Sigmoid colon (tissue), 7 donors: ENCODE data around the gene TEX55. TPM values are rescaled to one million over a fixed set of nuclear protein-coding genes. Genes with fewer than 3 reads are reported as not detected.
"Not testable (repeated sequence)": the region's sequence is repeated elsewhere in the genome, so short reads cannot be mapped to it uniquely, and the experiment has no call there.

ENCODE experiments used
- DNase-seq: peaks from one replicate; pipeline ENCODE4 v3.0.0-alpha.2; 2019
- H3K27ac ChIP-seq, 4 donors: fragments of 200-600 bp; sonication (generic); one replicate each; pipeline ENCODE4 v1.5.1; 2016 to 2019; ENCODE audit warnings: mild to moderate bottlenecking in 1 of 4
- H3K27me3 ChIP-seq, 3 donors: fragments of 200-600 bp; sonication (generic); one replicate each; pipeline ENCODE4 v1.5.1; 2019; ENCODE audit warnings: mild to moderate bottlenecking in 1 of 3
- H3K36me3 ChIP-seq, 4 donors: fragments of 200-600 bp; sonication (generic); one replicate each; pipeline ENCODE4 v1.5.1; 2016 to 2019
- H3K4me1 ChIP-seq, 4 donors: fragments of 200-600 bp; sonication (generic); one replicate each; pipeline ENCODE4 v1.5.1; 2017 to 2019
- H3K4me3 ChIP-seq, 4 donors: fragments of 200-600 bp; sonication (generic); one replicate each; pipeline ENCODE4 v1.5.1; 2017 to 2019; ENCODE audit warnings: mild to moderate bottlenecking in 2 of 4, moderate library complexity in 1 of 4
- H3K9me3 ChIP-seq, 4 donors: fragments of 200-600 bp in 3 of 4; sonication (generic) in 3 of 4; one replicate each; pipeline versions ENCODE4 v1.5.1 to v1.6.1; 2013 to 2019
- CTCF ChIP-seq, 4 experiments: fragments of 450-650 bp in 3 of 4; fragments of 200-600 bp in 1 of 4; IDR thresholded peaks; one replicate each; pipeline ENCODE4 v1.5.1; 2016 to 2019; ENCODE audit warnings: antibody characterized with exemption in 4 of 4, mild to moderate bottlenecking in 3 of 4, moderate library complexity in 2 of 4
- EP300 ChIP-seq, 4 donors: sonication (generic); formaldehyde crosslinking; IDR thresholded peaks; one replicate each; pipeline ENCODE4 v1.6.1; 2017; ENCODE audit warnings: antibody characterized with exemption in 4 of 4
- POLR2A ChIP-seq, 2 donors: fragments of 450-650 bp; IDR thresholded peaks; one replicate each; pipeline ENCODE4 v1.6.1; 2016; ENCODE audit warnings: antibody characterized with exemption in 2 of 2, mild to moderate bottlenecking in 2 of 2, moderate library complexity in 2 of 2
- POLR2AphosphoS5 ChIP-seq, 4 donors: sonication (generic); formaldehyde crosslinking; IDR thresholded peaks; one replicate each; pipeline ENCODE4 v1.6.1; 2017; ENCODE audit warnings: antibody characterized with exemption in 4 of 4
- WGBS, 2 donors: extraction: QIAGEN DNeasy Blood & Tissue Kit; methylation state at CpG; one replicate each; pipeline ENCODE4 v1.1.7; 2013; 5-methylcytosine and 5-hydroxymethylcytosine counted together
- intact Hi-C: fragments of 100-400 bp; cut with DNase I; formaldehyde crosslinking; loops from one replicate; pipeline ENCODE4 v1.15.1; 2023
- polyA plus RNA-seq, 3 donors: library from polyadenylated mRNA; stranded (reverse); fragments of 200-250 nt; gene quantifications; one replicate each; pipeline ENCODE4 v1.2.3, GENCODE V29; 2013
- total RNA-seq, 4 donors: library from RNA; depleted of rRNA; stranded (reverse); fragments of >200 nt; gene quantifications; one replicate each; pipeline ENCODE4 v1.1.0, GENCODE V29; 2016
- donor health status: healthy with polysubstance abuse.
- donor health status: Bipolar disorder and iron deficiency.
- donor health status: healthy.

The TEX55 gene
- total and polyA plus RNA-seq, 7 donors = not detected

DNA sequence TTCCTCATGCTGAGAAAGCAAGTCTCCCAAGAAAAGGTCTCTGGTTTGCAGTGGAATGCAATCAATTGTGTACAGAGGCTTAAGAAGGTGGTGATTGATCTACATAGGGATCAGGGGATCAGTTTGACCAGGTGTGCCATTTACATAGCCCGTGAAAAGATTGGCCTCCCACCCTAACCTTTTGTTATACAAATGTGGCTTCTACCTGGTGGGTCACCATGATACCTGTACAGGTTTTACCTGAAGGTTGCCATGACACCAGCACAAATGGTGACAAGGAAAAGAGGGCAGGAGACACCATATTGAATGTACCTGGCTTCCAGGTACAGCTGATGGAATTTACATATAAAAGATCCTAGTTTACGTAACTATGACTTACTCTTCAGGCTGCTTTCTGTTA is 25.5 kb upstream of the TEX55 start:
- H3K4me1 ChIP-seq = no peaks in the 10 kb centered on the region
- H3K4me3 ChIP-seq = no peak overlapping the region
- 74 to 86% methylated on average over 2 of the region's 2 CpGs for whole genome bisulfite sequencing, 2 donors
- no peaks in the 10 kb centered on the region for H3K36me3 ChIP-seq
- no peak for DNase-seq
- H3K27ac ChIP-seq = no peak overlapping the region
- H3K9me3 ChIP-seq = no peaks in the 10 kb centered on the region
- intact Hi-C loops = no loop called here
- H3K27me3 ChIP-seq = no peaks in the 10 kb centered on the region
- TF ChIP-seq EP300 (IDR thresholded peaks at IDR 0.05) (no peak), CTCF (IDR thresholded peaks at IDR 0.05) (no peak), POLR2AphosphoS5 (IDR thresholded peaks at IDR 0.05) (no peak), POLR2A (IDR thresholded peaks at IDR 0.05) (no peak)

DNA sequence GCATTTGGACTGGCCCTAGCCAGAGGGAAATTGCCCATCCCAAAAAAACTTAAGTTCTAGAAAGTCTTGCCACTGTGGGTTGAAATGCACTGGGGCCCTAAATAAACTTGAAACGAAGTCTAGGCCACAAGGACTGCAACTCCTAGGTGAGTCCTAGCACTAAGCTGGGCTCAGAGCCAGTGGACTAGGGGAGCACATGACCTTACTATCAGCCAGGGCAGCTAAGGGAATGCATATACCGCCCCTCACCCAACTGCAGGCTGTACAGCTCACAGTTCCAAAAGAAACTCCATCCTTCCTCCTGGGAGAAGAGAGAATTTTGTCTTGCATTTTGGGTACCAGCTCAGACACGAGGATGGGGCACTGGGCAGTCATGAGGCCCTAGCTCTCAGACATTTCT is 23.6 kb upstream of the TEX55 start:
- intact Hi-C loops = no loop called here
- Histone ChIP-seq H3K27ac (no peak overlapping the region), H3K27me3 (no peaks in the 10 kb centered on the region), H3K36me3 (no peaks in the 10 kb centered on the region), H3K9me3 (no peaks in the 10 kb centered on the region), H3K4me1 (no peaks in the 10 kb centered on the region), H3K4me3 (no peak overlapping the region)
- no peak for DNase-seq
- TF ChIP-seq EP300 (IDR thresholded peaks at IDR 0.05) (no peak), POLR2A (IDR thresholded peaks at IDR 0.05) (no peak), CTCF (IDR thresholded peaks at IDR 0.05) (no peak), POLR2AphosphoS5 (IDR thresholded peaks at IDR 0.05) (no peak)
- 40 to 49% methylated on average over 3 of the region's 3 CpGs for WGBS, 2 donors

DNA sequence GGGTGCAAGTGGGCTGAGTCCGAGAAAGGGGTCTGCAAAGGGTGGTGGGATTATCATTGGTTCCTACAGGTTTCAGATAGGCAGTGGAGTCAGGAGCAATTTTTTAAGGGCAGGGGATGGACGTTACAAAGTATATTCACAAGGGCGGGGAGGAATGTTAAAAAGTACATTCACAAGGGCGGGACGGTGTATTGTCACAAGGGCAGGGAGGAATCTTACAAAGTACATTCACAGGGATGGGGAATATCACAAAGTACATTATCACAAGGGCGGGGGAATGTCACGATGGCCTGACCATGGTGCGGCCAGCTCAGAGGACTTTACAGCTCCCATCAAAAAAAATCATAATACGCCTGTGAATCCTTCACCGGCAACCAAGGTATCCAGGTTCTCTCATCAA is 20.6 kb upstream of the TEX55 start:
- WGBS, 2 donors = 69 to 83% methylated on average over 10 of the region's 10 CpGs
- TF ChIP-seq CTCF (IDR thresholded peaks at IDR 0.05) (no peak), EP300 (IDR thresholded peaks at IDR 0.05) (no peak), POLR2A (IDR thresholded peaks at IDR 0.05) (no peak), POLR2AphosphoS5 (IDR thresholded peaks at IDR 0.05) (no peak)
- intact Hi-C loops = no loop called here

DNA sequence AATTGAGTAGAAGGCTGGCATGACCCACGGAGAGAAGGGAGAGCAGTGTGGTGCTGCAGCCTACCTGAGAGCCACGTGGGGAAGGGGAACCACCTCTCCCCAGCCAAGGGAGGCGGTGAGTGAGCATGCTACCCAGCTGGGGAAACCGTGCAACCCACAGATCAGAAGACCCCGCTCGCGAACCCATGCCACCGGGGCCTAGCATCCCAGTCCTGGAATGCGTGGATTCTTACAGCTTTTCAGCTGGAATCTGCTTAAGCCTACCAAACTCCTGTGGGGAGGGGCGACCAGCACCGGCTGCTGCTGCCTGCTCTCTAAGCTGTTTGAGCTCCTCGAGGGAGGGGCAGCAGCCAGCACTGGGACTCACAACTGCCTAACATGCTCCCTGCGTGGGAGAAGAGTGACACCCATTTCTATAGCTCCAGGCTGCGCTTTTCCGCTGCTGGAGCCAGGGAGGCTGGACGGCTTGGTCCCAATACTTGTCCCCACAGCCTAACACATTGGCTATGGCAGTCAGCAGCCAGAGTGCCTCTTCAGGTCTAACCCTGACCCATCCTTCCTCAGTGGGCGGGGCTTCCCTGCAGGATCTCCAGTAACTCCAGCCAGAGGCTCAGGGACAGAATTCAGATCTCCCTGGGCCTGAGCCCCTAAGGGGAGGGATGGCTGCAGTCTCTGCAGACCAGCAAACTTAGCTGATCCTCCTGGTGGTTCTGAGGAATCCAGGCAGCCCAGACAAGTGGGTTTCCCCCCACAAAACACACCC is 20.0 kb upstream of the TEX55 start:
- TF ChIP-seq POLR2A (IDR thresholded peaks at IDR 0.05) (no peak), POLR2AphosphoS5 (IDR thresholded peaks at IDR 0.05) (no peak), CTCF (IDR thresholded peaks at IDR 0.05) (no peak), EP300 (IDR thresholded peaks at IDR 0.05) (no peak)
- no peak overlapping the region for H3K27ac ChIP-seq
- intact Hi-C loops = no loop called here
- H3K9me3 ChIP-seq = no peaks in the 10 kb centered on the region
- H3K4me1 ChIP-seq = no peaks in the 10 kb centered on the region
- H3K36me3 ChIP-seq = no peaks in the 10 kb centered on the region
- H3K4me3 ChIP-seq = no peak overlapping the region
- WGBS, 2 donors = 78 to 80% methylated on average over 17 of the region's 17 CpGs
- H3K27me3 ChIP-seq = no peaks in the 10 kb centered on the region
- no peak for DNase-seq

More for the DNA sequence above, 20.6 kb upstream of the TEX55 start:
- no peaks in the 10 kb centered on the region for H3K9me3 ChIP-seq
- no peak for DNase-seq
- no peak overlapping the region for H3K4me3 ChIP-seq
- no peak overlapping the region for H3K27ac ChIP-seq
- H3K27me3 ChIP-seq = no peaks in the 10 kb centered on the region
- H3K36me3 ChIP-seq = no peaks in the 10 kb centered on the region
- H3K4me1 ChIP-seq = no peaks in the 10 kb centered on the region

DNA sequence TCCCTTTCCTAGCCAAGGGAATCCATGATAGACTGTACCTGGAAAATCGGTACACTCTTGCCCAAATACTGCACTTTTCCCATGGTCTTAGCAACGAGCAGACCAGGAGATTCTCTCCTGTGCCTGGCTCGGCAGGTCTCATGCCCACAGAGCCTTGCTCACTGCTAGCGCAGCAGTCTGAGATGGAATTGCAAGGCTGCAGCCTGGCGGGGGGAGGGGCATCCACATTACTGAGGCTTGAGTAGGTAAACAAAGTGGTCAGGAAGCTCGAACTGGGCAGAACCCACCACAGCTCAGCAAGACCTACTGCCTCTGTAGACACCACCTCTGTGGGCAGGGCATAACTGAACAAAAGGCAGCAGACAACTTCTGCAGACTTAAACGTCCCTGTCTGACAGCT is 15.7 kb upstream of the TEX55 start:
- not testable (repeated sequence) for H3K36me3 ChIP-seq, H3K27me3 ChIP-seq
- 49 to 55% methylated on average over 7 of the region's 7 CpGs for WGBS, 2 donors

DNA sequence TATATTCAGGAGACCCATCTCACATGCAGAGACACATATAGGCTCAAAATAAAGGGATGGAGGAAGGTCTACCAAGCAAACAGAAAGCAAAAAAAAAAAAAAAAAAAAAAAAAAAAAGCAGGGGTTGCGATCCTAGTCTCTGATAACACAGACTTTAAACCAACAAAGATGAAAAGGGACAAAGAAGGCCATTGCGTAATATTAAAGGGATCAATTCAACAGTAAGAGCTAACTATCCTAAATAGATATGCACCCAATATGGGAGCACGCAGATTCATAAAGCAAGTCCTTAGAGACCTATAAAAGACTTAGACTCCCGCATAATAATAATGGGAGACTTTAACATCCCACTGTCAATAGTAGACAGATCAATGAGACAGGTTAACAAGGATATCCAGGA is 13.7 kb upstream of the TEX55 start:
- H3K36me3 ChIP-seq, H3K27ac ChIP-seq, H3K4me1 ChIP-seq, H3K27me3 ChIP-seq, DNase-seq, intact Hi-C loops, H3K9me3 ChIP-seq, H3K4me3 ChIP-seq: not testable (repeated sequence)
- WGBS, 2 donors = 89 to 95% methylated on average over 4 of the region's 4 CpGs

More for the DNA sequence above, 15.7 kb upstream of the TEX55 start:
- H3K4me3 ChIP-seq, H3K27ac ChIP-seq, H3K9me3 ChIP-seq, H3K4me1 ChIP-seq, intact Hi-C loops, DNase-seq: not testable (repeated sequence)

GRCh38 chr3:119139360-119139759 is 6.6 kb upstream of the TEX55 start:
- H3K27me3 ChIP-seq, H3K27ac ChIP-seq, H3K4me3 ChIP-seq, DNase-seq, H3K9me3 ChIP-seq, H3K36me3 ChIP-seq, H3K4me1 ChIP-seq, intact Hi-C loops: not testable (repeated sequence)
- 78 to 88% methylated on average over 4 of the region's 4 CpGs for WGBS, 2 donors
